NCI-H2196 (cell line): ENCODE results near the gene ANO9.

Experiments
- DNase-seq: peaks from one replicate; lab custom pipeline; 2025; ENCODE audit not compliant: unreplicated experiment; lab: John Stamatoyannopoulos, UW

Gene ANO9

DNA sequence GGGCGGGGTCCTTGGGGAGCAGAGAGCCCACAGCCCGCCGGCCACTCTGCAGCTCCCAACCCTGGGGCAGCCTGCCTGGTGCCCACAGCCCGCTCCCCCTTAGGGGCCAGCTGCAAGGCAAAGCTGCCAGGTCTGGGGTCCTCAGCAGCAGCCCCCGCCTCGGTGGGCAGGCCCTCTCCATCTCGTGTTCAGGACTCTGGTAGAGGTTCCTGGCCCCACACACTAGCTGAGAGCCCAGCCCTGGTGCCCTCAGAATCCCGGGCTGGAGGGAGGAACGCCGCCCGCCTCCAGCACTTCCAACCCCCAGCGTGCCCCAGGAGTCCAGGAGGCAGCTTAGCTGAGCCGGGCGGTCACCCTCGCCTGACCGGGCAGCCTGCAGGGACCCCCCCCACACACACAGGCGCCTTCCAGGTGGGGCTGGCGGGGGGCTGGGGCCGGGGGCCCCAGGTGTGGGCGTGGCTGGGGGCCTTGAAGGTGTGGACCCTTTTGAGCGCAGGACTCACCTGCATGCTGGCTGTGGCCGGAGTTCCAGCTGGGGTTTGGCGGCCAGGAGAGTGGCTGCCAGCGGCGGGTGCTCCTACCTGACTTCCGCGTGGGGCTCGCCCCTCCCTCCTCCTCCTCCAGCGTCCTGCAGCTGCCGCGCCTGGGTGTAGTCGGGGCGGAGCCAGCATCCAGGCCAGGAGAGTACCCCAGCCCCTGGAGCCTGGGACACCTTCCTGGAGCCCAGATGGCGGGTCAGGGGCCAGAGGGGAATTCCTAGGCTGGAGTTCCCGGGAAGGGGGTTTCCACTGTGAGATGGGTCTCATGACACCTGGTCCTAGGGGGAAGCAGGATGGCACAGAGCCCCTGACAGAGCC lies at the start of gene ANO9:
ANO9 (minus strand) TSS at position 594 of the 857 bp plus-strand sequence; CDS start at position 509, 85 bp downstream.
- DNase-seq = peak; percentile 59

DNA sequence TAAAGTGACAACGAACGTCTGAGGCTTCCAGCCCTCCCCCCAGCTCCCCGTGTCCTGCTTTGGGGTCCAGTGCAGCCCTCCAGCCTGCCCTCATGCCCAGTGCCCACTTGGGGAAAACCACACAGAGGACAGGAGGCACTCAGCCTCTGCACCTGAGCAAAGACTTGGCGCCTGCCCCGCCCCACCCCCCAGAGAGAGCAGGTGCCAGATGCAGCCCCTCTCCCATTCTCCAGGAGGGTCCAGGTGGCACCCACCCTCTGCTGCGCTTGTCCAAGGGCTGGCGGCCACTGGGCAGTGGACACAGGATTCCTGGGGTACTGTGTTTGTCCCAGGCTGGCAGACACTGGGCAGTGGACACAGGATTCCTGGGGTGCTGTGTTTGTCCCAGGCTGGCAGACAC lies 49.5 kb upstream of the ANO9 start:
- no peak for DNase-seq

- no peak for DNase-seq
Observed at GRCh38 chr11:490930-491260, 49.1 kb upstream of the ANO9 start.

DNA sequence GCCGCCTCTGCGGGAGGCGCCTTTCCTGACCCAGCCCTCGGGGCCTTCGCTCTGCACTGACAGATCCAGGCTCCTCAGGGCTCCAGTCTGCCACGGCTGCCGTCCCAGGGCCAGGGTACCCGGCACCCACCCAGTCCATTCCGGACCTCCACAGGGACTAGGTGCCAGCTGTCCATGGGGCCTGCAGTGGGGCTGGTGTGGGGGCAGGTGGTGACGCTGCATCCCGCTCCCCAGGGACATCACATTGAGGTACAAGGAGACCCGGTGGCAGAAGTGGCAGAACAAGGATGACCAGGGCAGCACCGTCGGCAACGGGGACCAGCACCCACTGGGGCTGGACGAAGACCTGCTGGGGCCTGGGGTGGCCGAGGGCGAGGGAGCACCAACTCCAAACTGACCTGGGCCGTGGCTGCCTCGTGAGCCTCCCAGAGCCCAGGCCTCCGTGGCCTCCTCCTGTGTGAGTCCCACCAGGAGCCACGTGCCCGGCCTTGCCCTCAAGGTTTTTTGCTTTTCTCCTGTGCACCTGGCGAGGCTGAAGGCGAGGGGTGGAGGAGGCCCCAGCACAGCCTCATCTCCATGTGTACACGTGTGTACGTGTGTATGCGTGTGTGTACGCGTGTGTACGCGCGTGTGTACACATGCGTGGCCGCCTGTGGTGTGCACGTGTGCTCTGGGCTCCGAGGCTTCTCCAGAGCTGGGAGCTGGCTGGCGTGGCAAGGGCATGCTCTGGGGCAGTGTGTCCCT lies 48.5 kb upstream of the ANO9 start:
- no peak for DNase-seq

DNA sequence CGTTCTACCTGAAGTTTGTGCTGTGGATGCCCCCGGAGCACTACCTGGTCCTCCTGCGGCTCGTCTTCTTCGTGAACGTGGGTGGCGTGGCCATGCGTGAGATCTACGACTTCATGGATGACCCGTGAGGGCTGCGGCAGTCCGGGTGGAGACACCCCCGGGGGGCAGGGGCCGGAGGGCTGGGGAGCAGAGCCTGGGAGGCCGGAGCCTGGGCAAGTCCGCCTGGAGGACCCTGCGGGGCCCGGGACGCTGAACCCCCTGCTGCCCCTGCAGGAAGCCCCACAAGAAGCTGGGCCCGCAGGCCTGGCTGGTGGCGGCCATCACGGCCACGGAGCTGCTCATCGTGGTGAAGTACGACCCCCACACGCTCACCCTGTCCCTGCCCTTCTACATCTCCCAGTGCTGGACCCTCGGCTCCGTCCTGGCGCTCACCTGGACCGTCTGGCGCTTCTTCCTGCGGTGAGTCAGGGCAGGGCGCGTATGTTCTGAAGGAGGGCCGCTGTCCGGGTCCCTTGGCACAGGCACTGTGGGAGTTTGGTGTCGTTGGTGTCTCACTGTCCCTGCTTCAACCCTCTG lies 47.9 kb upstream of the ANO9 start:
- no peak for DNase-seq

DNA sequence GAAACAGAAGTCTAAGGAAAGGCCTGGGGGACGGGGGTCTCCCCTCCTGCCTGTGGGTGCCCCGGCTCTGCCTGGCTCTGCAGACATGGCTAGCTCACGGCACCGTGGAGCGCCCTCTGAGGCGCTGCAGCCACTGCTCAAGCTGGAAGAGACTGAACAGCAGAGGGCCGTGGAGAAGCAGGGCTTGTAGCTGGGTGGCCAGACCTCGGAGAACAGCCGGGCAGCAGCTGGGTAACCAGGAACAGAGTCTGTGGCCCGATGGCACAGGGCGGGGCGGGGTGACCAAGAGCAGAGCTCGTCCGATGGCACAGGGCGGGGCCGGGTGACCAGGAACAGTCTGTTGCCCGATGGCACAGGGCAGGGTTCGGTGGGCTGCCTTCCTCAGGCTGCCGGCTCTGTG lies 47.2 kb upstream of the ANO9 start:
- no peak for DNase-seq

DNA sequence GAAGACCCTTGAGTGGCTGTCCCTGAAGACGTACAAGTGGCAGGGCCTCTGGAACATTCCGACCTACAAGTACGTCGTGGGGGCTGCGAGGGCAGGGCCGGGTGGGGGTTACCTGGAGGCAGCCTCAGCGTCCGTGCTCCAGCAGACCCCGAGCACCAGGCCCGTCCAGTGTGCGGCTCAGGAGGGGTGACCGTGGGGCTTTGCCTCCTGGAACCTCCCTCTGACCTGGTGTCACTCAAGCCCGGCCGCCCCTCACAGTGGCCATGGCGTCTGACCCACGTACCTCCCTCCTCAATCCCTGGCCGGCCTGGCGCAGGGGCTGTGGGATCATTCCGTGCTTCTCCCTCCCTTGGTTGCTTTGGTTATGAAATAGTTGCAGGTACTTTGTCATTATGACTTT lies 46.8 kb upstream of the ANO9 start:
- no peak for DNase-seq

GRCh38 chr11:488062-488461 lies 46.3 kb upstream of the ANO9 start:
- no peak for DNase-seq

DNA sequence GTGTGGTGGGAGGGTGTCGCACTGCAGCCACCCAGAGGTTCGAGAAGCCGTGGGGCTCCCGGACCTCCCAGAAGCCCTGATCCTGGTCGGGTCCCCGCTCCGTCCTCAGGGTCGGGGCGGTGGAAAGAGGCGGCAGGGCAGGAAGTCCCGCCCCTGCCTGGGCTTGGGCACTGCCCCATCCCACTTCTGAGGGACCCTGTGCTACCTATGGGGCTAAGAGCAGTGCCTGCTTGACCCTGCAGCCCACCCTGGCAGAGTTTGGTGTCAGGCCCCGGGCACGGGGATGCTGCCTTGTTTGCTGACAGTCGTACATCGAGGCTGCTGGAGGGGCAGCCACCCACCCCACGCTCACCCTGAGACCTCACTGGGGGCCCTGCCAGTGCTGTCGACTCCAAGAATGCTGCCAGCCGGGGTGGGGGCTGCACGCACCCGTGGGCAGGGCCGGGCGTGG lies 45.8 kb upstream of the ANO9 start:
- no peak for DNase-seq

GRCh38 chr11:486189-486588 lies 44.4 kb upstream of the ANO9 start:
- DNase-seq = no peak

DNA sequence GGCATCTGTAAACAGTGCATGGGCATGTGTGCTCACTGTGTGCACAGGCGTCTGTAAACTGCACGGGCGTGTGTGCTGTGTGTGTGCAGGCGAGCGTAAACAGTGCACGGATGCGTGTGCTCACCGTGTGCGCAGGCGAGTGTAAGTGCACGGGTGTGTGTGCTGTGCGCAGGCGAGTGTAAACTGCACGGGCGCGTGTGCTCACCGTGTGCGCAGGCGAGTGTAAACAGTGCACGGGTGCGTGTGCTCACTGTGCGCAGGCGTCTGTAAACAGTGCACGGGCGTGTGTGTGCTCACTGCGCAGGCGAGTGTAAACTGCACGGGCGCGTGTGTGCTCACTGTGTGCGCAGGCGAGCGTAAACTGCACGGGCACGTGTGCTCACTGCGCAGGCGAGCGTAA lies 42.8 kb upstream of the ANO9 start:
- DNase-seq = no peak

DNA sequence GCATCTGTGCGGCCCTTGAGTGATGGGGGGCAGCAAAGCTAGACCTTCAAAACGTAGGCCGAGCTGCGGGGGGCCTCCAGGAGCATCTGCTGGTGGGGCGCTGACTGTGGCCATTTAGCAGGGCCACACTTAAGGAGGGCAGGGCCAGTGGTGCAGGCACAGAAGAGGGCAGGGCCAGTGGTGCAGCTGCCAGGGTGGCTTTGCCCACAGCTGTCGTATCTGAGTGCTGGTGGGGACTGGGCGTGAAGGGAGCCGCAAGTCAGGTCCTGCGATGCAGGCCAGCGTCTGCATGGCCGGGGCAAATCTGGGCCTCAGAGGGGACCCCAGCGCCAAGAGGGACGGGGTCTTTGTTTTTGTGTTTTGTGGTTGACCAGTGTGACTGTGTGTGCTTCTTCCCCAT lies 37.5 kb upstream of the ANO9 start:
- DNase-seq = no peak

DNA sequence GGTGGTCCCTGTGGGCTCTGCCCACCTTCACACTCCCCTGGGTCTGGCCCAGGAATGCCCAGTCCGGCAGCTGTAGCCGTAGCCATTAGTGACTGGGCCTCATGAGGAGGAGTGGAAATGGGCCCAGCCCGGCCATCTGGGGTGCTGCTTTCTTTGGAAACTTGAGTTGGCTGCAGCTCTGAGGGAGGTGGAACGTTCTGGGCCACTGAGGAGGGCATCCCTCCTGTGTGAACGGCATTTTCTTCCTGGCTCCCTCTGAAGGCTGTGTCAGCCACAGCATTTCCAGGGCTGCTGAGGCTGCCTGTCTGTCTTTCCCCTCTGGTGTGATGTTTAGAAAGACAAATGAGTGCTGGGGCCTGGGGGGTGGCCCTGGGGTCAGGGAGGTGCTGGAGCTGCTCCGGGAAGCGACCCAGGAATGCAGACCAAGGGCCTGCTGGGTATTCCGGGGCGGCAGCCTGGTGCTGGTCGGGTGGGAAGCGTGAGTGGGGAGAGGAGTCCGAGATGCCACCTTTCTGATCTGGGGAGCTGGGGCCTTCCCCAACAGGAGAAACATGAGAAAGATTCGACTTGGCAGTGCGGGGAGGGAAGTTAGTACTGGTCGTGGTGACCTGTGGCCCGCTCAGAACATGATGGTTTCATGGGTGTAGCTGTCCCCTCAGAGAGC lies 35.4 kb upstream of the ANO9 start:
- no peak for DNase-seq

DNA sequence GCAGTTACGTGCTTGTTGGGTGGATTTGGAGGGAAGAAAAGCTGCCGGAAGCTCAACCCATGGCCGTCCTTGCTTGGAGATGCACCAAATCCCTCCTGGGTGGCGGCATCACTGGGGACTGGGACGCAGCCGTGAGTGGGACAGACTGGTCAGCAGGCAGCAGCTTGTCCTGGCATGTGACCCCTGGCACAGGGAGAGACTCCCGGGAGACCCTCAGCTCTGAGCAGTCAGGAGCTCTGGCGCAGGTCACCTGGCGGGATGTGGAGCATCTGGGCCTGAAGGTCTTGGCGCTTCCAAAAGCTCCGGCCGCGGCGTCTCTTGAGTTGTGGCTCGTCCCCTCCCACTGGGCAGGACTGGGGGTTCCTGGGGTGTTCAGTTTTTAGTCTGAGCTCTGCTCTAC lies 34.6 kb upstream of the ANO9 start:
- no peak for DNase-seq

- DNase-seq = no peak
Observed at GRCh38 chr11:475941-476340, 34.1 kb upstream of the ANO9 start.

DNA sequence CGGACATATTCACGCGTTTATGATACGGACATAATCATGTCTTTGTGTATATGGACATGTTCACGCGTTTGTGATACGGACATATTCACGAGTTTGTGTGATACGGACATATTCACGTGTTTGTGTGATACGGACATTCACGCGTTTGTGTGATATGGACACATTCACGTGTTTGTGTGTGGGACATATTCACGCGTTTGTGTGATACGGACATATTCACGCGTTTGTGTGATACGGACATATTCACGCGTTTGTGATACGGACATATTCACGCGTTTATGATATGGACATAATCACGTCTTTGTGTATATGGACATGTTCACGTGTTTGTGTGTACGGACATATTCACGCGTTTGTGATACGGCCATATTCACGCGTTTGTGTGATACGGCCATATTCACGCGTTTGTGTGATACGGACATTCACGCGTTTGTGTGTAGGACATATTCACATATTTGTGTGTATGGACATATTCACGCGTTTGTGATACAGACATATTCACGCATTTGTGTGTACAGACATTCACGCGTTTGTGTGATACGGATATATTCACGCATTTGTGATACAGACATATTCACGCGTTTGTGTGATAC lies 33.2 kb upstream of the ANO9 start:
- no peak for DNase-seq

- no peak for DNase-seq
Observed at GRCh38 chr11:473962-474785, 32.4 kb upstream of the ANO9 start.

- no peak for DNase-seq
Observed at GRCh38 chr11:473415-473814, 31.6 kb upstream of the ANO9 start.

DNA sequence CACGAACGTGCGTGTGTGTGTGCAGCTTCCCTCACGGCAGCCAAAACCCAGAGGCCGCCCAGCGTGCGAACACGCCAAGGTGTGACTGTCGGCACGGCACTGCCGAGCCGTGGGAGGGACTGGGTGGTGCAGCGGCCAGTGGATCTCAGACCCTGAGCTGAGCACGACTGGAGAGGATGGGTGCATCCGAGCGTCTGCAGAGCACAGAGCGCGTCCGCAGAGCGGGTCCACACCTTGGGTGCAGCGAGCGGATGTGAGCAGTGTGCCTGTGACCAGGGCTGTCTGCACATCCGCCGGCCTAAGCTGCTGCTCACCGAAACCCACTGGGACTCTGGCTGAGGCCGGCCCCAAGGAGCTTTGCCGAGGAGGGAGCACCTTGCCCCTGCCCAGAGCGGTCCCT lies 31.0 kb upstream of the ANO9 start:
- DNase-seq = no peak

DNA sequence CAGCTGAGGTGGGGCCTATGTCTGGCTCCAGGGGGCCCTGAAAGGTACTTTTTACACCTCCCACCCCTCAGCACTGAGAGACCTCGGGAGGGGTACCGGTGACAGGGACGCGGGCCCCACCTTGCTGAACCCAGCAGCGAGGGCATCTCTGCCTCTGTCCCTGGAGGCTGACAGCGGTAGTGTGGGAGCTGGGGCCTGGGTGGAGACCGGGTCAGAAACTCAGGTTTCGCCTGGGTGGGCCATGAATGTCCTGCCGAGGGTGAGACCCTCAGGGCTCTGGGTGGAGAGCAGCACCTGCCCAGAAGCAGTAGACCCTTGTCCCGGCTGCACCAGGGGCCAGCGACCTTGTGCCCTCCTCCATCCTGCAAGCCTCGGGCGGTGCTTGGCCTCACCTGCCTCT lies 30.5 kb upstream of the ANO9 start:
- no peak for DNase-seq
